Smooth muscle cell (in vitro differentiated cells): ENCODE results near the gene PCSK5. TPM values are rescaled to one million over a fixed set of nuclear protein-coding genes. Genes with fewer than 3 reads are reported as not detected.
A peak's percentile ranks its signal among the peaks of the same experiment; 100 is the strongest.

Source experiments
- DNase-seq: peaks from one replicate; lab custom pipeline; 2025; ENCODE audit not compliant: unreplicated experiment; lab: John Stamatoyannopoulos, UW
- H2AFZ ChIP-seq: fragments of 200-600 bp; sonication (generic); 2 replicates; pipeline ENCODE4 v1.6.0; 2016; ENCODE audit warnings: antibody characterized with exemption, low read depth, mild to moderate bottlenecking
- H3F3A ChIP-seq: fragments of 200-600 bp; sonication (generic); 2 replicates; pipeline ENCODE4 v1.6.0; 2017; ENCODE audit warnings: antibody characterized with exemption, low read depth
- H3K27ac ChIP-seq: fragments of 200-600 bp; sonication (generic); 2 replicates; pipeline ENCODE4 v1.5.1; 2016; ENCODE audit warnings: low read depth, mild to moderate bottlenecking
- H3K27me3 ChIP-seq: fragments of 200-600 bp; sonication (generic); 2 replicates; pipeline ENCODE4 v1.6.1; 2016; ENCODE audit warnings: low read depth, mild to moderate bottlenecking
- H3K36me3 ChIP-seq: fragments of 200-600 bp; sonication (generic); 2 replicates; pipeline ENCODE4 v1.5.1; 2016; ENCODE audit warnings: low read depth
- H3K4me1 ChIP-seq: fragments of 200-600 bp; sonication (generic); 2 replicates; pipeline ENCODE4 v1.5.1; 2016; ENCODE audit warnings: low read depth
- H3K4me2 ChIP-seq: fragments of 200-600 bp; sonication (generic); 2 replicates; pipeline ENCODE4 v1.6.0; 2016; ENCODE audit warnings: mild to moderate bottlenecking
- H3K4me3 ChIP-seq: fragments of 200-600 bp; sonication (generic); 2 replicates; pipeline ENCODE4 v1.5.1; 2016; ENCODE audit warnings: mild to moderate bottlenecking
- H3K79me2 ChIP-seq: fragments of 200-600 bp; sonication (generic); 2 replicates; pipeline ENCODE4 v1.6.0; 2016; ENCODE audit warnings: low read depth, mild to moderate bottlenecking
- H3K9ac ChIP-seq: fragments of 200-600 bp; sonication (generic); 2 replicates; pipeline ENCODE4 v1.6.0; 2016; ENCODE audit warnings: low read depth
- H3K9me3 ChIP-seq: fragments of 200-600 bp; sonication (generic); replicated peaks from 2 replicates; pipeline ENCODE4 v1.5.1; 2016; ENCODE audit warnings: low read depth
- H4K20me1 ChIP-seq: fragments of 200-600 bp; sonication (generic); 2 replicates; pipeline ENCODE4 v1.6.0; 2016; ENCODE audit warnings: low read depth
- WGBS: methylation state at CpG from one replicate; pipeline ENCODE4 v1.1.7; 2016; ENCODE audit warnings: low lambda C conversion rate; 5-methylcytosine and 5-hydroxymethylcytosine counted together
- polyA plus RNA-seq: library from polyadenylated mRNA; unstranded; fragments of >200 nt; fragmentation: Nextera tagmentation; extraction: Ambion mirVana; gene quantifications from 2 replicates; pipeline ENCODE4 v1.2.1, GENCODE V29; 2016
- total RNA-seq: library from RNA; depleted of rRNA; stranded (reverse); fragments of >200 nt; gene quantifications from 2 replicates; pipeline ENCODE4 v1.2.3, GENCODE V29; 2014
- TF ChIP-seq, protein P1 (sequence below): fragments of 200-600 bp; sonication (generic); IDR thresholded peaks from 2 replicates; pipeline ENCODE4 v1.5.1; 2017; ENCODE audit warnings: borderline replicate concordance, mild to moderate bottlenecking, antibody characterized with exemption; ENCODE audit not compliant: insufficient read depth, poor library complexity, severe bottlenecking

The PCSK5 gene
- total and polyA plus RNA-seq, 2 experiments from 2014 or later: 2.3 to 2.8 TPM

DNA sequence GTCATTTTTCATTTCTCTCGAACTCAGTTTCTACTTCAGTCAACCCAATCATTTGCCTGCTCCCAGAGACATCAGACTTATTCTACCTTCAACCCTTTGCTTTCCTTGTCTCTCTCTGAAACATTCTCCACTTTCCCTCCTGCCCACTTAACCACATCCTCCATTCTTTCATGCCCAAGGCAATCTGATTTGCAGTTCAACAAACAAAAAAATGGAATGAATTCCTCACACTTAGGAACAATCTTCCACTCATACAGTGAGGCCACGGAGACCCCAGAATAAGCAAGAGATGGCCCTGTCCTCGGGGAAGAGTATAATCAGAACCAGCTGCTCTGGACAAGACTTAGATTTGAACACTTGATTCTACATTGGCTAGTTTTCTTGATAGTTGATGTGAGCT, 323.3 kb downstream of the PCSK5 start:
- no peak for DNase-seq
- H2AFZ ChIP-seq: no peak overlapping the region
- no peak overlapping the region for H3K4me2 ChIP-seq
- H3F3A ChIP-seq: no peaks in the 10 kb centered on the region
- no peaks in the 10 kb centered on the region for H3K27me3 ChIP-seq
- peaks cover 2% of the 10 kb centered on the region for H3K4me1 ChIP-seq
- no peaks in the 10 kb centered on the region for H3K79me2 ChIP-seq
- H4K20me1 ChIP-seq: no peaks in the 10 kb centered on the region
- TF ChIP-seq, protein P1, sequence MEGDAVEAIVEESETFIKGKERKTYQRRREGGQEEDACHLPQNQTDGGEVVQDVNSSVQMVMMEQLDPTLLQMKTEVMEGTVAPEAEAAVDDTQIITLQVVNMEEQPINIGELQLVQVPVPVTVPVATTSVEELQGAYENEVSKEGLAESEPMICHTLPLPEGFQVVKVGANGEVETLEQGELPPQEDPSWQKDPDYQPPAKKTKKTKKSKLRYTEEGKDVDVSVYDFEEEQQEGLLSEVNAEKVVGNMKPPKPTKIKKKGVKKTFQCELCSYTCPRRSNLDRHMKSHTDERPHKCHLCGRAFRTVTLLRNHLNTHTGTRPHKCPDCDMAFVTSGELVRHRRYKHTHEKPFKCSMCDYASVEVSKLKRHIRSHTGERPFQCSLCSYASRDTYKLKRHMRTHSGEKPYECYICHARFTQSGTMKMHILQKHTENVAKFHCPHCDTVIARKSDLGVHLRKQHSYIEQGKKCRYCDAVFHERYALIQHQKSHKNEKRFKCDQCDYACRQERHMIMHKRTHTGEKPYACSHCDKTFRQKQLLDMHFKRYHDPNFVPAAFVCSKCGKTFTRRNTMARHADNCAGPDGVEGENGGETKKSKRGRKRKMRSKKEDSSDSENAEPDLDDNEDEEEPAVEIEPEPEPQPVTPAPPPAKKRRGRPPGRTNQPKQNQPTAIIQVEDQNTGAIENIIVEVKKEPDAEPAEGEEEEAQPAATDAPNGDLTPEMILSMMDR: no peak
- 81% methylated on average over 3 of the region's 3 CpGs for WGBS
- no peak overlapping the region for H3K4me3 ChIP-seq
- no peak overlapping the region for H3K9ac ChIP-seq
- H3K9me3 ChIP-seq: no peaks in the 10 kb centered on the region
- H3K36me3 ChIP-seq: no peaks in the 10 kb centered on the region
- H3K27ac ChIP-seq: no peak overlapping the region

DNA sequence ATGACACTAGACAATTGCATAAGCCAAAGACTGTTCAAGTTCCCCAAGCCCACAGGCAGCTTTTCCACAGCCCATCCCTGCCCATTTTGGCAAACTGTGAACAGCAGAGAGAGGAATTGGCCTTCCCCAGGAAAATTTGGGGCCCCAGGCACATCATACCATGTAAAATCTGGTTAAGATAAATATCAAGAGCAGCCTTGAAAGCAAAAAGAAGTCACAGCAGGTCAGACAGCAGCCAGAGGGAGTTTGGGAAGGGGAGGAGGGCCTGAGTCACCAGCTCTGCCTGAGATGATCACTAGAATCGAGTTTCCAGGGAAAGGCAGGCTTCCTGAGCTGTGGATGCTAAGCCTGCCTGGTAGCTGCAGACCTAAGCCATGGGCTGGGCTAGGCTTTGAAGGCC, 324.6 kb downstream of the PCSK5 start:
- H3K9me3 ChIP-seq: no peaks in the 10 kb centered on the region
- H3K9ac ChIP-seq: no peak overlapping the region
- H4K20me1 ChIP-seq: no peaks in the 10 kb centered on the region
- H3K4me3 ChIP-seq: no peak overlapping the region
- H3K4me2 ChIP-seq: peak overlapping the region; percentile 14
- no peaks in the 10 kb centered on the region for H3K79me2 ChIP-seq
- H3K27me3 ChIP-seq: no peaks in the 10 kb centered on the region
- H3K36me3 ChIP-seq: no peaks in the 10 kb centered on the region
- TF ChIP-seq, protein P1: no peak
- DNase-seq: no peak
- H3K27ac ChIP-seq: peak overlapping the region; percentile 40
- H2AFZ ChIP-seq: no peak overlapping the region
- WGBS: 6% methylated on average over 1 of the region's 1 CpG
- H3F3A ChIP-seq: no peaks in the 10 kb centered on the region
- peaks cover 9% of the 10 kb centered on the region for H3K4me1 ChIP-seq

DNA sequence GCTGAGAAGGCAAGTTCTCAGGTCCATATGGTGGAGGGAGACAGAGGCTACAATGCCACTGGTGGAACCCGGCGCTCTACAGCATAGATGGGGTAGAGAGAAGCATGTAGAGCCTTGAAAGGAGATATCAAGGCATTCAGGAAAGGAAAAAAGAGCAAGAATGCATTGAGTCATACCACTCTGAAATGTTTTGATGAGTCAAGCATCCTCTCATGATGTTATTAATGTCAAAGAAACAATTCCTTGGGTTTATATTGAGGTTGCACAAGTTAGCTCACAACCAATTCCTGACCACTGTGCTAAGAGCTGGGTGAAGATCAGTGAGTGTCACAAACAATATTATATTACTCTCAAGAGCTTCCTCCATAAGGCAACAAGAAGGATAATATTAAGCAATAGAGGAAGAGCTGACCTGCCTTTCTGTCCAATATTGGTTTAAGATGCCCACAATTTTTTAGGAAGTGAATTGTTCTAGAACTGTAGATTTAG, 325.7 kb downstream of the PCSK5 start:
- DNase-seq: no peak
- no peaks in the 10 kb centered on the region for H3K79me2 ChIP-seq
- H3K27ac ChIP-seq: peak overlapping the region; percentile 39
- H3K9ac ChIP-seq: no peak overlapping the region
- H3K4me2 ChIP-seq: peak overlapping the region; percentile 34
- no peak overlapping the region for H3K4me3 ChIP-seq
- peaks cover 9% of the 10 kb centered on the region for H3K4me1 ChIP-seq
- WGBS: 56% methylated on average over 2 of the region's 2 CpGs
- H4K20me1 ChIP-seq: no peaks in the 10 kb centered on the region
- H3F3A ChIP-seq: no peaks in the 10 kb centered on the region
- H2AFZ ChIP-seq: no peak overlapping the region
- TF ChIP-seq, protein P1: no peak
- H3K27me3 ChIP-seq: no peaks in the 10 kb centered on the region
- H3K36me3 ChIP-seq: no peaks in the 10 kb centered on the region
- no peaks in the 10 kb centered on the region for H3K9me3 ChIP-seq
